ENCODE results near the gene HOXB9. TPM values are rescaled to one million over a fixed set of nuclear protein-coding genes. Genes with fewer than 3 reads are reported as not detected.
A peak's percentile ranks its signal among the peaks of the same experiment; 100 is the strongest.

Gene HOXB9
- total and polyA plus RNA-seq, 2 experiments from 2014 or later: not detected

DNA sequence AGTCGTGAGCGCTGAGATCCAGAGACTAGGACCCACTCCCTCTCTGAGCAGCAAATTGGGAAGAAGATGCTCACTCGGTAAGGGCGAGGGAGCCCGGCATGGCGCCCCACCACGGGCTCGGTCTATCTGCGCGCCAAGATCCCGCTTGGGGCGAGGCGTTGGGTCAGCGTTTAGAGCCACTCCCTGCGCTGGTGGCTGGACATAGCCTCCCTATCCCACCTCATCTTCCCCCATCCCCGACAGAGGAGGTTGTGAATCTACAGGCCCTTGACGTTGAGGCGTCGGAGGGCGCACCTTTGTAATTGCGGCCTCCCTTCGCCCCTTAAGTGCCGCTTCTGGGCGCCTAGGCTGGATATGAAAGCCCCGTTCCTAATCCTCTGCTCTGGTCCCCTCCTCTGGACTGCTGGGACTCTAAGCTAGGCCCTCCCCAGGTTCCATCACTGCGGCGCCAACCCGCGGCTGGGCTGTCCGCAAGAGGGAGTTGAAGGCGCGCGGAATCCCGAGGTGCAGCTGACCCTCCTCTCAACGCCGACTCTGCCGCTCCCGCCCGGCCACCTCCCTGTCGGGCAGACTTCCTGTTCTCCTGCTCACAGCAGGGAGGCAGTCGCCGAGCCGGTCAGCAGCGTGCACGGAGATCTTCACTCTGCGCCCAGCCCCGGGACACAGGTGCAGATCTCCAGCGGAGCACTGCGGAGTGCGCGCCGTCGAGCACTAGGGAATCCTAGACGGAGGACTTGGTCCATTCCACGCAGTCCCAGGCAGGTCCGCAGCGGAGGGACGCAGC, 16.1 kb upstream of the HOXB9 start (continued):
- TF ChIP-seq ZNF462 (CRISPR knock-in tag; IDR thresholded peaks at IDR 0.05) (no peak), ZNF114 (CRISPR knock-in tag; IDR thresholded peaks at IDR 0.05) (no peak), NANOG (IDR thresholded peaks at IDR 0.05; ENCODE audit: borderline replicate concordance) (no peak), EZH2 (IDR thresholded peaks at IDR 0.05; ENCODE audit: low read depth, unreplicated experiment) (peak; percentile 85), JUNB (IDR thresholded peaks at IDR 0.05; ENCODE audit: unreplicated experiment) (no peak), ETS1 (IDR thresholded peaks at IDR 0.05) (peak; percentile 68; the same call in 1 of the 2 replicates)
- TF ChIP-seq, protein P1, sequence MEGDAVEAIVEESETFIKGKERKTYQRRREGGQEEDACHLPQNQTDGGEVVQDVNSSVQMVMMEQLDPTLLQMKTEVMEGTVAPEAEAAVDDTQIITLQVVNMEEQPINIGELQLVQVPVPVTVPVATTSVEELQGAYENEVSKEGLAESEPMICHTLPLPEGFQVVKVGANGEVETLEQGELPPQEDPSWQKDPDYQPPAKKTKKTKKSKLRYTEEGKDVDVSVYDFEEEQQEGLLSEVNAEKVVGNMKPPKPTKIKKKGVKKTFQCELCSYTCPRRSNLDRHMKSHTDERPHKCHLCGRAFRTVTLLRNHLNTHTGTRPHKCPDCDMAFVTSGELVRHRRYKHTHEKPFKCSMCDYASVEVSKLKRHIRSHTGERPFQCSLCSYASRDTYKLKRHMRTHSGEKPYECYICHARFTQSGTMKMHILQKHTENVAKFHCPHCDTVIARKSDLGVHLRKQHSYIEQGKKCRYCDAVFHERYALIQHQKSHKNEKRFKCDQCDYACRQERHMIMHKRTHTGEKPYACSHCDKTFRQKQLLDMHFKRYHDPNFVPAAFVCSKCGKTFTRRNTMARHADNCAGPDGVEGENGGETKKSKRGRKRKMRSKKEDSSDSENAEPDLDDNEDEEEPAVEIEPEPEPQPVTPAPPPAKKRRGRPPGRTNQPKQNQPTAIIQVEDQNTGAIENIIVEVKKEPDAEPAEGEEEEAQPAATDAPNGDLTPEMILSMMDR (conservative IDR thresholded peaks at IDR 0.05; ENCODE audit: low read depth in 2 of 2): peak; percentile 28 to 49
